ENCODE measurements around the gene RETREG2. TPM values are rescaled to one million over a fixed set of nuclear protein-coding genes. Genes with fewer than 3 reads are reported as not detected.

The RETREG2 gene
- total RNA-seq, 1 donor from 2014 or later, result 35.0 TPM

GRCh38 chr2:219215871-219216534 is 37.9 kb downstream of the RETREG2 start:
- DNase-seq, result no peak

- no peak for DNase-seq
These were observed 38.5 kb downstream of the RETREG2 start for GRCh38 chr2:219216535-219216915.

- DNase-seq, result peak; percentile 77
These were observed 40.2 kb downstream of the RETREG2 start for GRCh38 chr2:219218217-219218731.

GRCh38 chr2:219218732-219219701 is 40.9 kb downstream of the RETREG2 start, which contains the start of gene ABCB6:
TSS of gene ABCB6 (minus strand) at chr2:219218958. CDS start at chr2:219218673, 285 bp downstream.
- peak; percentile 99 for DNase-seq

GRCh38 chr2:219219784-219220532 is 41.9 kb downstream of the RETREG2 start:
- no peak for DNase-seq

- no peak for DNase-seq
These were observed 42.8 kb downstream of the RETREG2 start for GRCh38 chr2:219220652-219221402.

GRCh38 chr2:219221957-219222518 is 44.0 kb downstream of the RETREG2 start:
- DNase-seq, result peak; percentile 32

GRCh38 chr2:219223831-219224610 is 45.9 kb downstream of the RETREG2 start:
- DNase-seq, result no peak

- DNase-seq, result no peak
These were observed 47.3 kb downstream of the RETREG2 start for GRCh38 chr2:219225350-219225749.

GRCh38 chr2:219228041-219228910 is 50.2 kb downstream of the RETREG2 start:
- peak; percentile 32 for DNase-seq

GRCh38 chr2:219228911-219229304 is 50.8 kb downstream of the RETREG2 start:
- no peak for DNase-seq

GRCh38 chr2:219229305-219230058 is 51.4 kb downstream of the RETREG2 start, which contains the start of the genes ANKZF1 and ATG9A:
TSS of gene ANKZF1 (plus strand) at chr2:219229806. CDS start at chr2:219230258, 452 bp downstream.
TSS of gene ATG9A (minus strand) at chr2:219229636. CDS start at chr2:219228024, 1,612 bp downstream.
- DNase-seq, result peak; percentile 99

GRCh38 chr2:219230059-219230540 is 52.0 kb downstream of the RETREG2 start:
- no peak for DNase-seq

- DNase-seq, result no peak
These were observed 56.3 kb downstream of the RETREG2 start for GRCh38 chr2:219234331-219234730.
